ENCODE data around the gene FARS2.

DNA sequence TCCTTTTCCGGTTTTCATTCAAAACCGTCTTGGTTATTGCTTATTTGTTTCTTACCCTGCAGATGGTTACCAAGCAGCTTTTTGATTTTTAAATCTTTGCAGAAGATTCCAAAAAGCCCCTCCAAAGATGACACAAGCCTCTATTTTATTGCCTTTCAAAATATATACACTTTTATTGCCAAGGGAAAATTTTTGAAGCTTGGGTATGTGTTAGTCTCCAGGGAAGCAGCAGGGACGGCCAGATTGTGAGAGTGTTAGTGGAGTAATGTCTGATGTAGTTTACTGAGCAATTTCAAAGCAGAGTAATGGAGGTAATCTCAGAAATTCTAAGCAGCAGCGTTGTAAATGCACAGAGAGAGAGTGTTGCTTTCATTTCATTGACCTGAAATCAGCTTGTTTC lies 193.8 kb downstream of the FARS2 start:
- no peak for TF ChIP-seq POLR2A (IDR thresholded peaks at IDR 0.05; ENCODE audit: low read depth, low read length)
- TF ChIP-seq, protein P1, sequence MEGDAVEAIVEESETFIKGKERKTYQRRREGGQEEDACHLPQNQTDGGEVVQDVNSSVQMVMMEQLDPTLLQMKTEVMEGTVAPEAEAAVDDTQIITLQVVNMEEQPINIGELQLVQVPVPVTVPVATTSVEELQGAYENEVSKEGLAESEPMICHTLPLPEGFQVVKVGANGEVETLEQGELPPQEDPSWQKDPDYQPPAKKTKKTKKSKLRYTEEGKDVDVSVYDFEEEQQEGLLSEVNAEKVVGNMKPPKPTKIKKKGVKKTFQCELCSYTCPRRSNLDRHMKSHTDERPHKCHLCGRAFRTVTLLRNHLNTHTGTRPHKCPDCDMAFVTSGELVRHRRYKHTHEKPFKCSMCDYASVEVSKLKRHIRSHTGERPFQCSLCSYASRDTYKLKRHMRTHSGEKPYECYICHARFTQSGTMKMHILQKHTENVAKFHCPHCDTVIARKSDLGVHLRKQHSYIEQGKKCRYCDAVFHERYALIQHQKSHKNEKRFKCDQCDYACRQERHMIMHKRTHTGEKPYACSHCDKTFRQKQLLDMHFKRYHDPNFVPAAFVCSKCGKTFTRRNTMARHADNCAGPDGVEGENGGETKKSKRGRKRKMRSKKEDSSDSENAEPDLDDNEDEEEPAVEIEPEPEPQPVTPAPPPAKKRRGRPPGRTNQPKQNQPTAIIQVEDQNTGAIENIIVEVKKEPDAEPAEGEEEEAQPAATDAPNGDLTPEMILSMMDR (IDR thresholded peaks at IDR 0.05; ENCODE audit: extremely low read depth in 1 of 2, insufficient read depth in 1 of 2, low read depth in 1 of 2, low read length in 2 of 2): no peak
- no peak for TF ChIP-seq EZH2 (IDR thresholded peaks at IDR 0.05; ENCODE audit: borderline replicate concordance, low read depth, low read length, severe bottlenecking)
- TF ChIP-seq JUN (IDR thresholded peaks at IDR 0.05; ENCODE audit: borderline replicate concordance, insufficient read depth, insufficient read length, low read depth): no peak
